GM12878 (cell line): ENCODE measurements around the gene DKKL1. TPM values are rescaled to one million over a fixed set of nuclear protein-coding genes. Genes with fewer than 3 reads are reported as not detected.

Experiments
- ATF2 ChIP-seq: IDR thresholded peaks from 2 replicates; pipeline ENCODE4 v1.6.1; 2012; ENCODE audit warnings: low read length, inconsistent platforms
- BCL11A ChIP-seq: IDR thresholded peaks from 2 replicates; pipeline ENCODE4 v1.6.1; 2011; ENCODE audit warnings: low read depth, low read length
- CEBPB ChIP-seq, 2 experiments: fragments of 150-350 bp in 1 of 2; IDR thresholded peaks; 2 replicates each; pipeline ENCODE4 v1.6.1; 2012 to 2014; ENCODE audit warnings: low read depth in 2 of 2, low read length in 2 of 2, borderline replicate concordance in 1 of 2, inconsistent platforms in 1 of 2
- CEBPZ ChIP-seq: fragments of 150-350 bp; IDR thresholded peaks from 2 replicates; pipeline ENCODE4 v1.6.1; 2016; ENCODE audit warnings: low read depth, low read length
- E4F1 ChIP-seq: fragments of 450-650 bp; IDR thresholded peaks from 2 replicates; pipeline ENCODE4 v1.6.1; 2018; ENCODE audit warnings: borderline replicate concordance, mild to moderate bottlenecking; ENCODE audit not compliant: partially characterized antibody
- ELK1 ChIP-seq: IDR thresholded peaks from 2 replicates; pipeline ENCODE4 v1.6.1; 2012; ENCODE audit warnings: low read depth, low read length, improper control_type of control experiment
- HDAC6 ChIP-seq: fragments of 200-600 bp; sonication (generic); IDR thresholded peaks from one replicate; pipeline ENCODE4 v1.8.0; 2017; ENCODE audit warnings: antibody characterized with exemption; ENCODE audit not compliant: unreplicated experiment
- HDGF ChIP-seq: fragments of 450-650 bp; IDR thresholded peaks from 2 replicates; pipeline ENCODE4 v1.6.1; 2016; ENCODE audit warnings: antibody characterized with exemption
- MYC ChIP-seq: IDR thresholded peaks from 2 replicates; pipeline ENCODE4 v1.6.1; 2011; ENCODE audit warnings: mild to moderate bottlenecking, low read length, moderate library complexity, inconsistent platforms; ENCODE audit not compliant: insufficient read depth, insufficient replicate concordance, insufficient read length, severe bottlenecking
- PAX5 ChIP-seq: IDR thresholded peaks from 2 replicates; pipeline ENCODE4 v1.6.1; 2011; ENCODE audit warnings: low read depth, low read length, borderline replicate concordance
- POLR2A ChIP-seq: IDR thresholded peaks from 2 replicates; pipeline ENCODE4 v1.6.1; 2011; ENCODE audit warnings: low read depth, mild to moderate bottlenecking, low read length
- RCOR1 ChIP-seq: conservative IDR thresholded peaks from 2 replicates; pipeline ENCODE4 v1.6.1; 2012; ENCODE audit warnings: low read depth, low read length, improper control_type of control experiment
- SIN3A ChIP-seq: IDR thresholded peaks from 2 replicates; pipeline ENCODE4 v1.6.1; 2012; ENCODE audit warnings: low read depth, low read length, improper control_type of control experiment
- STAT1 ChIP-seq: fragments of 450-650 bp; conservative IDR thresholded peaks from 2 replicates; pipeline ENCODE4 v1.6.1; 2014; ENCODE audit warnings: antibody characterized with exemption, mild to moderate bottlenecking
- TARDBP ChIP-seq: IDR thresholded peaks from 2 replicates; pipeline ENCODE4 v1.6.1; 2016; ENCODE audit warnings: borderline replicate concordance
- ZNF207 ChIP-seq: fragments of 450-650 bp; IDR thresholded peaks from 2 replicates; pipeline ENCODE4 v1.6.1; 2014; ENCODE audit warnings: antibody characterized with exemption, mild to moderate bottlenecking, borderline replicate concordance
- polyA plus RNA-seq, 11 experiments: library from polyadenylated mRNA; depleted of rRNA in 4 of 11; unstranded in 6 of 11; stranded (reverse) in 5 of 11; fragments of >200 nt; fragmentation: Nextera tagmentation in 4 of 11; fragmentation: Illumina TruSeq in 1 of 11; extraction: Ambion mirVana in 4 of 11; extraction: Trizol in 1 of 11; gene quantifications; 1 replicate in 1 of 11; 2 replicates in 10 of 11; pipeline versions ENCODE4 v1.2.1 to v1.2.3, GENCODE V29; 2011 to 2016; ENCODE audit warnings: inconsistent platforms in 2 of 11, missing spikeins in 2 of 11, low read depth in 1 of 11
- total RNA-seq, 4 experiments: library from RNA; depleted of rRNA in 3 of 4; stranded (reverse); fragments of >200 nt in 3 of 4; fragmentation: Illumina TruSeq in 1 of 4; extraction: Trizol in 1 of 4; gene quantifications; 2 replicates each; pipeline versions ENCODE4 v1.2.1 to v1.2.3, GENCODE V29; 2013 to 2021
- TF ChIP-seq, protein P1 (sequence below): fragments of 450-650 bp; IDR thresholded peaks from 2 replicates; pipeline ENCODE4 v1.6.1; 2016; ENCODE audit warnings: mild to moderate bottlenecking, moderate library complexity, borderline replicate concordance

Gene DKKL1
- total and polyA plus RNA-seq, 10 of the 15 experiments (the other 5 are each of a cell fraction or from before 2014, with no cell fraction given): not detected

GRCh38 chr19:49335071-49335783 is 28.4 kb upstream of the DKKL1 start, which contains the start of gene CD37 (continued):
- TF ChIP-seq SIN3A (peak; percentile 34; the same call in 1 of the 2 replicates), RCOR1 (no peak; the same call in 1 of the 2 replicates), ATF2 (no peak), MYC (peak; percentile 44), POLR2A (peak; percentile 81), HDGF (peak; percentile 72; the same call in 1 of the 2 replicates), STAT1 (no peak), TARDBP (no peak), CEBPB (IDR thresholded peaks at IDR 0.05; ENCODE audit: borderline replicate concordance in 1 of 2, low read depth in 2 of 2, low read length in 2 of 2) (no peak), ELK1 (no peak; the same call in 1 of the 2 replicates), BCL11A (no peak), PAX5 (no peak; the same call in 1 of the 2 replicates), CEBPZ (no peak), E4F1 (no peak), HDAC6 (no peak), ZNF207 (no peak)
- TF ChIP-seq, protein P1, sequence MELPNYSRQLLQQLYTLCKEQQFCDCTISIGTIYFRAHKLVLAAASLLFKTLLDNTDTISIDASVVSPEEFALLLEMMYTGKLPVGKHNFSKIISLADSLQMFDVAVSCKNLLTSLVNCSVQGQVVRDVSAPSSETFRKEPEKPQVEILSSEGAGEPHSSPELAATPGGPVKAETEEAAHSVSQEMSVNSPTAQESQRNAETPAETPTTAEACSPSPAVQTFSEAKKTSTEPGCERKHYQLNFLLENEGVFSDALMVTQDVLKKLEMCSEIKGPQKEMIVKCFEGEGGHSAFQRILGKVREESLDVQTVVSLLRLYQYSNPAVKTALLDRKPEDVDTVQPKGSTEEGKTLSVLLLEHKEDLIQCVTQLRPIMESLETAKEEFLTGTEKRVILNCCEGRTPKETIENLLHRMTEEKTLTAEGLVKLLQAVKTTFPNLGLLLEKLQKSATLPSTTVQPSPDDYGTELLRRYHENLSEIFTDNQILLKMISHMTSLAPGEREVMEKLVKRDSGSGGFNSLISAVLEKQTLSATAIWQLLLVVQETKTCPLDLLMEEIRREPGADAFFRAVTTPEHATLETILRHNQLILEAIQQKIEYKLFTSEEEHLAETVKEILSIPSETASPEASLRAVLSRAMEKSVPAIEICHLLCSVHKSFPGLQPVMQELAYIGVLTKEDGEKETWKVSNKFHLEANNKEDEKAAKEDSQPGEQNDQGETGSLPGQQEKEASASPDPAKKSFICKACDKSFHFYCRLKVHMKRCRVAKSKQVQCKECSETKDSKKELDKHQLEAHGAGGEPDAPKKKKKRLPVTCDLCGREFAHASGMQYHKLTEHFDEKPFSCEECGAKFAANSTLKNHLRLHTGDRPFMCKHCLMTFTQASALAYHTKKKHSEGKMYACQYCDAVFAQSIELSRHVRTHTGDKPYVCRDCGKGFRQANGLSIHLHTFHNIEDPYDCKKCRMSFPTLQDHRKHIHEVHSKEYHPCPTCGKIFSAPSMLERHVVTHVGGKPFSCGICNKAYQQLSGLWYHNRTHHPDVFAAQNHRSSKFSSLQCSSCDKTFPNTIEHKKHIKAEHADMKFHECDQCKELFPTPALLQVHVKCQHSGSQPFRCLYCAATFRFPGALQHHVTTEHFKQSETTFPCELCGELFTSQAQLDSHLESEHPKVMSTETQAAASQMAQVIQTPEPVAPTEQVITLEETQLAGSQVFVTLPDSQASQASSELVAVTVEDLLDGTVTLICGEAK: no peak; the same call in 1 of the 2 replicates
